ENCODE results near the gene CA7. TPM values are rescaled to one million over a fixed set of nuclear protein-coding genes. Genes with fewer than 3 reads are reported as not detected.

Gene CA7
- total RNA-seq, 1 experiment from 2014 or later = not detected

DNA sequence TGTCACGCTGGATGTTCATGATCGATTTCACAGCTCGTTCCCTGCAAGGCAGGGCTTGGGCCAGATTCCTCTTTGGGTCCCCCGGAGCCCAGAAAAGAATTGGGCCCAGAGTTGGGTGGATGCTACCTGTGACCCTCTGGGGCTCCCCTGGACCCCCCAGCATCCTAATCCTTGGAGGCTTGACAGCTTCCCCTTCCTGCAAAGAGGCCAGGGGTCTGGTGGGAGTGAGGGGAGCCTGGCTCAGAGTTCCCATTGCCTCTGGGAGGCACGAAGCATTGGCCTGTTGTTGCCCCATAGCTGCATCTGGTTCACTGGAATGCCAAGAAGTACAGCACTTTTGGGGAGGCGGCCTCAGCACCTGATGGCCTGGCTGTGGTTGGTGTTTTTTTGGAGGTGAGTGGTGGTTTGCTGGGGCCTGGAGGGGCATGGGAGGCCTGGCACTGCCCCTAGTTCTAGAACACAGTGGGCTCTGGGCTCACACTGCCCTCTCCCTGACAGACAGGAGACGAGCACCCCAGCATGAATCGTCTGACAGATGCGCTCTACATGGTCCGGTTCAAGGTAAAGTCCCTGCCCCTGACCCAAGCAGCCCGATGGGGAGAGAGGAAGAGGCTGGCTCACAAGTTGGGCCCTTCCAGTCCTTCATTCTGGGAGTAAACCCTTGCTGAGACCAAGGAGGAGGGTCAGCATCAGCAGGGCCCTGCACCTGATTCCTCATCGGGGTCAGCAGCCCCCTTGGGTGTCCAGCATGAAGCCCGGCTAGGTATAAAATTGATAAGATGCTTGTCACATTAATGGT lies 7.2 kb downstream of the CA7 start:
- H3K27ac Mint-ChIP-seq (ENCODE audit: unreplicated experiment) = no peak overlapping the region
- CTCF ChIA-PET = interaction anchor here (0.8 kb wide), 1 partner anchor 21 kb away, joined by 4 read pairs; no protein-coding TSS in a partner anchor
- H3K4me3 Mint-ChIP-seq (ENCODE audit: low read depth, unreplicated experiment) = no peak overlapping the region
- peaks cover 83% of the 10 kb centered on the region for H3K27me3 Mint-ChIP-seq (ENCODE audit: unreplicated experiment)
- no peaks in the 10 kb centered on the region for H3K36me3 Mint-ChIP-seq (ENCODE audit: insufficient read depth, unreplicated experiment)
- intact Hi-C loops (cut with micrococcal nuclease; ENCODE audit: unreplicated experiment) = no loop called here
- TF ChIP-seq, protein P1, sequence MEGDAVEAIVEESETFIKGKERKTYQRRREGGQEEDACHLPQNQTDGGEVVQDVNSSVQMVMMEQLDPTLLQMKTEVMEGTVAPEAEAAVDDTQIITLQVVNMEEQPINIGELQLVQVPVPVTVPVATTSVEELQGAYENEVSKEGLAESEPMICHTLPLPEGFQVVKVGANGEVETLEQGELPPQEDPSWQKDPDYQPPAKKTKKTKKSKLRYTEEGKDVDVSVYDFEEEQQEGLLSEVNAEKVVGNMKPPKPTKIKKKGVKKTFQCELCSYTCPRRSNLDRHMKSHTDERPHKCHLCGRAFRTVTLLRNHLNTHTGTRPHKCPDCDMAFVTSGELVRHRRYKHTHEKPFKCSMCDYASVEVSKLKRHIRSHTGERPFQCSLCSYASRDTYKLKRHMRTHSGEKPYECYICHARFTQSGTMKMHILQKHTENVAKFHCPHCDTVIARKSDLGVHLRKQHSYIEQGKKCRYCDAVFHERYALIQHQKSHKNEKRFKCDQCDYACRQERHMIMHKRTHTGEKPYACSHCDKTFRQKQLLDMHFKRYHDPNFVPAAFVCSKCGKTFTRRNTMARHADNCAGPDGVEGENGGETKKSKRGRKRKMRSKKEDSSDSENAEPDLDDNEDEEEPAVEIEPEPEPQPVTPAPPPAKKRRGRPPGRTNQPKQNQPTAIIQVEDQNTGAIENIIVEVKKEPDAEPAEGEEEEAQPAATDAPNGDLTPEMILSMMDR (IDR thresholded peaks at IDR 0.05; ENCODE audit: unreplicated experiment) = no peak
- H3K9me3 Mint-ChIP-seq (ENCODE audit: low read depth, unreplicated experiment) = no peaks in the 10 kb centered on the region
- no peaks in the 10 kb centered on the region for H3K4me1 Mint-ChIP-seq (ENCODE audit: low read depth, unreplicated experiment)
- BruUV-seq (replicated peaks) = no TSS peak
- DNase-seq = no peak

DNA sequence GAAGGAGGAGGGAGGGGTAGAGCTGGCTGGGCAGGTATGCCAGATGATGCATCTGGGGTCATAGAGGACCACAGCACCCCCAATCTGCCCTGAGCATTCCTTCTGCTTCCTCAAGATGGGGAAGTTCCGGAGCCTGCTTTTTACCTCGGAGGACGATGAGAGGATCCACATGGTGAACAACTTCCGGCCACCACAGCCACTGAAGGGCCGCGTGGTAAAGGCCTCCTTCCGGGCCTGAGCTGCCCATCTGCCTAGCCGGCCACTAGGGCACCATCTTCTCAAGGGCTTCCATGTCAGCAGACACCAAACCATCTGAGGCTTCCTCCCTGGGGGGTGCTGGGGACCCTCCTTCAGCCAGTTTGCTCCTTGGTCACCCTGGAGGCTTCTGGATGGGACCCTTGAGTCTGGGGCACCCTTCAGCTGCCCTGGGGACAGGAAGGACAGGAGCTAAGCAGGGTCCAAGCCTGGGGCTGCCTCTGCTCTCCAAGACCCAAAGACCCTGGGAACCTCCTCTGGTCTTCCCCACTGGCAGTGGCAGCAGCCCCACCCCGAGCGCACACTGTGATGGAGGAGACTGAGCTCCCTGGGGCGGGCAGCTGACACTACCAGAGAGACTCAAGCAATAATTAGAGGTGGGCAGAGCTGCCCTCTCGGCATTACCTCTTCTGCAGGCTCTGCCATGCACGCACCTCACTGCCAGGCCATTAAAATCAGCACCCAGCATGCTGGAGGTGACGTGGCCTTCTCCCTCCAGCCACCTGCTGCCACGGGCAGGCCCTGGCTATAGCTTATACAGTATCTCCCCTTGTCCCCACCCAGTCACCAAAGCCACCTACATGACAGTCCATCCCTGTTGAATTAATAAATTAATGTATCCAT lies 9.3 kb downstream of the CA7 start:
- Mint-ChIP-seq H3K4me1 (ENCODE audit: low read depth, unreplicated experiment) (no peaks in the 10 kb centered on the region), H3K27me3 (ENCODE audit: unreplicated experiment) (peaks cover 62% of the 10 kb centered on the region), H3K9me3 (ENCODE audit: low read depth, unreplicated experiment) (no peaks in the 10 kb centered on the region), H3K4me3 (ENCODE audit: low read depth, unreplicated experiment) (no peak overlapping the region), H3K36me3 (ENCODE audit: insufficient read depth, unreplicated experiment) (no peaks in the 10 kb centered on the region), H3K27ac (ENCODE audit: unreplicated experiment) (no peak overlapping the region)
- TF ChIP-seq, protein P1 (IDR thresholded peaks at IDR 0.05; ENCODE audit: unreplicated experiment) = no peak
- CTCF ChIA-PET = interaction anchor here (0.7 kb wide), 1 partner anchor 23 kb away, joined by 3 read pairs; the partner anchor contains the start of gene NAE1
- intact Hi-C loops (cut with micrococcal nuclease; ENCODE audit: unreplicated experiment) = no loop called here
- no TSS peak for BruUV-seq (replicated peaks)
- no peak for DNase-seq

GRCh38 chr16:66856184-66856730 lies 12.0 kb downstream of the CA7 start:
- CTCF ChIA-PET = interaction anchor here (1.1 to 1.5 kb wide), 2 partner anchors 17 to 26 kb away, joined by 4 to 5 read pairs; partner anchors contain the start of gene NAE1
- BruUV-seq (replicated peaks) = no TSS peak
- DNase-seq = no peak
- Mint-ChIP-seq H3K4me3 (ENCODE audit: low read depth, unreplicated experiment) (no peak overlapping the region), H3K9me3 (ENCODE audit: low read depth, unreplicated experiment) (no peaks in the 10 kb centered on the region), H3K4me1 (ENCODE audit: low read depth, unreplicated experiment) (no peaks in the 10 kb centered on the region), H3K27me3 (ENCODE audit: unreplicated experiment) (peaks cover 48% of the 10 kb centered on the region), H3K27ac (ENCODE audit: unreplicated experiment) (no peak overlapping the region), H3K36me3 (ENCODE audit: insufficient read depth, unreplicated experiment) (no peaks in the 10 kb centered on the region)
- TF ChIP-seq, protein P1 (IDR thresholded peaks at IDR 0.05; ENCODE audit: unreplicated experiment) = no peak
- intact Hi-C loops (cut with micrococcal nuclease; ENCODE audit: unreplicated experiment) = no loop called here

DNA sequence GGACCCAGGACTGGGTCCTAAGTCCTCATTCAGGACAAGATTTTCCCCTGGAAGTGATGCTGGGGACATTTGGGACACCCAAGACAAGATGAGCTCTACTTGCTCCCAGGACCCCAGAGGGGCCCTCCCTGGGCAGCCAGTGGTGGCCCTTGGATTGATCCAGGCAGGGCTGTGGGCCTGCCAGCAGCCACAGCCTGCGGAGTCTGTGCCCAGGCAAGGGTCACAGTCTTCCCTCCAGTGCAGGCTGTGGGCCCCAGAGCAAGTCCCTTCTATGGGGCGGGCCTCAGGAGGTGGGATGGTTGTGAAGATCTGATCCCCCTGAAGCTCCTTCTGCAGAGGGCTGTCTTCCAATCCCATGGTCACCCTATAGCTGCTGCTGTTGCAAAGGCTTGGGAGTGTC lies 12.6 kb downstream of the CA7 start:
- no peak for DNase-seq
- BruUV-seq (replicated peaks) = no TSS peak
- Mint-ChIP-seq H3K27me3 (ENCODE audit: unreplicated experiment) (peaks cover 43% of the 10 kb centered on the region), H3K4me1 (ENCODE audit: low read depth, unreplicated experiment) (no peaks in the 10 kb centered on the region), H3K36me3 (ENCODE audit: insufficient read depth, unreplicated experiment) (no peaks in the 10 kb centered on the region), H3K27ac (ENCODE audit: unreplicated experiment) (no peak overlapping the region), H3K9me3 (ENCODE audit: low read depth, unreplicated experiment) (no peaks in the 10 kb centered on the region), H3K4me3 (ENCODE audit: low read depth, unreplicated experiment) (no peak overlapping the region)
- intact Hi-C loops (cut with micrococcal nuclease; ENCODE audit: unreplicated experiment) = no loop called here
- TF ChIP-seq, protein P1 (IDR thresholded peaks at IDR 0.05; ENCODE audit: unreplicated experiment) = no peak
- CTCF ChIA-PET = interaction anchor here (1.1 to 1.5 kb wide), 2 partner anchors 16 to 26 kb away, joined by 4 to 5 read pairs; partner anchors contain the start of gene NAE1
